ENCODE data around the gene C3orf20. TPM values are rescaled to one million over a fixed set of nuclear protein-coding genes. Genes with fewer than 3 reads are reported as not detected.

The C3orf20 gene
- total RNA-seq, 1 experiment from 2014 or later: 0.28 TPM

- Mint-ChIP-seq H3K9me3 (ENCODE audit: low read depth, unreplicated experiment) (no peaks in the 10 kb centered on the region), H3K36me3 (ENCODE audit: insufficient read depth, unreplicated experiment) (no peaks in the 10 kb centered on the region), H3K4me3 (ENCODE audit: low read depth, unreplicated experiment) (no peak overlapping the region), H3K4me1 (ENCODE audit: low read depth, unreplicated experiment) (no peaks in the 10 kb centered on the region), H3K27ac (ENCODE audit: unreplicated experiment) (no peak overlapping the region), H3K27me3 (ENCODE audit: unreplicated experiment) (peaks cover 12% of the 10 kb centered on the region)
- CTCF ChIA-PET: no interaction called here
- no peak for TF ChIP-seq CTCF (IDR thresholded peaks at IDR 0.05; ENCODE audit: unreplicated experiment)
- no TSS peak for BruUV-seq (replicated peaks)
- intact Hi-C loops (cut with micrococcal nuclease; ENCODE audit: unreplicated experiment): no loop called here
- DNase-seq: no peak
These were observed 5.8 kb downstream of the C3orf20 start for GRCh38 chr3:14680716-14681115.

GRCh38 chr3:14684447-14684846 is 9.5 kb downstream of the C3orf20 start:
- Mint-ChIP-seq H3K27ac (ENCODE audit: unreplicated experiment) (no peak overlapping the region), H3K36me3 (ENCODE audit: insufficient read depth, unreplicated experiment) (no peaks in the 10 kb centered on the region), H3K4me3 (ENCODE audit: low read depth, unreplicated experiment) (no peak overlapping the region), H3K4me1 (ENCODE audit: low read depth, unreplicated experiment) (no peaks in the 10 kb centered on the region), H3K27me3 (ENCODE audit: unreplicated experiment) (peaks cover 33% of the 10 kb centered on the region), H3K9me3 (ENCODE audit: low read depth, unreplicated experiment) (no peaks in the 10 kb centered on the region)
- intact Hi-C loops (cut with micrococcal nuclease; ENCODE audit: unreplicated experiment): no loop called here
- CTCF ChIA-PET: no interaction called here
- TF ChIP-seq CTCF (IDR thresholded peaks at IDR 0.05; ENCODE audit: unreplicated experiment): no peak
- no TSS peak for BruUV-seq (replicated peaks)
- DNase-seq: no peak

- H3K4me1 Mint-ChIP-seq (ENCODE audit: low read depth, unreplicated experiment): no peaks in the 10 kb centered on the region
- no peak for TF ChIP-seq CTCF (IDR thresholded peaks at IDR 0.05; ENCODE audit: unreplicated experiment)
- BruUV-seq (replicated peaks): no TSS peak
These were observed 10.2 kb downstream of the C3orf20 start for GRCh38 chr3:14685179-14685578.

GRCh38 chr3:14687360-14687759 is 12.4 kb downstream of the C3orf20 start:
- Mint-ChIP-seq H3K9me3 (ENCODE audit: low read depth, unreplicated experiment) (no peaks in the 10 kb centered on the region), H3K4me1 (ENCODE audit: low read depth, unreplicated experiment) (no peaks in the 10 kb centered on the region), H3K36me3 (ENCODE audit: insufficient read depth, unreplicated experiment) (no peaks in the 10 kb centered on the region), H3K27ac (ENCODE audit: unreplicated experiment) (no peak overlapping the region), H3K27me3 (ENCODE audit: unreplicated experiment) (peaks cover 49% of the 10 kb centered on the region), H3K4me3 (ENCODE audit: low read depth, unreplicated experiment) (no peak overlapping the region)
- TF ChIP-seq CTCF (IDR thresholded peaks at IDR 0.05; ENCODE audit: unreplicated experiment): no peak
- DNase-seq: no peak
- intact Hi-C loops (cut with micrococcal nuclease; ENCODE audit: unreplicated experiment): no loop called here
- no TSS peak for BruUV-seq (replicated peaks)
- CTCF ChIA-PET: no interaction called here

More at GRCh38 chr3:14685179-14685578, 10.2 kb downstream of the C3orf20 start:
- H3K27me3 Mint-ChIP-seq (ENCODE audit: unreplicated experiment): peaks cover 40% of the 10 kb centered on the region
- no peak overlapping the region for H3K4me3 Mint-ChIP-seq (ENCODE audit: low read depth, unreplicated experiment)
- no peaks in the 10 kb centered on the region for H3K36me3 Mint-ChIP-seq (ENCODE audit: insufficient read depth, unreplicated experiment)
- CTCF ChIA-PET: no interaction called here
- DNase-seq: no peak
- H3K9me3 Mint-ChIP-seq (ENCODE audit: low read depth, unreplicated experiment): no peaks in the 10 kb centered on the region
- H3K27ac Mint-ChIP-seq (ENCODE audit: unreplicated experiment): no peak overlapping the region
- intact Hi-C loops (cut with micrococcal nuclease; ENCODE audit: unreplicated experiment): no loop called here

Data from Calu3 (cell line).